Nephron (organoid): ENCODE results near the gene SLC27A5.

Experiments
- H3K27ac Mint-ChIP-seq, 3 experiments: 2 replicates each; pipeline ENCODE4 v1.8.0; 2020; ENCODE audit warnings: mixed read lengths in 3 of 3, mild to moderate bottlenecking in 2 of 3, moderate library complexity in 1 of 3
- H3K27me3 Mint-ChIP-seq: 2 replicates; pipeline ENCODE4 v1.8.0; 2021; ENCODE audit warnings: low read depth, mild to moderate bottlenecking, moderate library complexity, mixed read lengths
- H3K36me3 Mint-ChIP-seq: 2 replicates; pipeline ENCODE4 v1.8.0; 2020; ENCODE audit warnings: low read depth, mixed read lengths
- H3K4me1 Mint-ChIP-seq: 2 replicates; pipeline ENCODE4 v1.8.0; 2020; ENCODE audit warnings: mixed read lengths
- H3K4me3 Mint-ChIP-seq, 3 experiments: 2 replicates each; pipeline ENCODE4 v1.8.0; 2020; ENCODE audit warnings: mild to moderate bottlenecking in 3 of 3, mixed read lengths in 3 of 3, moderate library complexity in 2 of 3
- H3K9me3 Mint-ChIP-seq: 2 replicates; pipeline ENCODE4 v1.8.0; 2020; ENCODE audit warnings: mixed read lengths
- TF ChIP-seq, protein P1 (sequence below), 3 experiments: fragments of 200-600 bp; sonication (generic); IDR thresholded peaks; one replicate each; pipeline ENCODE4 v1.5.0; 2021; ENCODE audit warnings: antibody characterized with exemption in 3 of 3; ENCODE audit not compliant: unreplicated experiment in 3 of 3

The SLC27A5 gene

GRCh38 chr19:58477871-58478270 lies 33.9 kb downstream of the SLC27A5 start:
- peaks cover 6% of the 10 kb centered on the region for H3K4me1 Mint-ChIP-seq
- H3K27me3 Mint-ChIP-seq, result no peaks in the 10 kb centered on the region
- peak overlapping the region; percentile 60 to 67 (median 60) for H3K4me3 Mint-ChIP-seq
- H3K9me3 Mint-ChIP-seq, result no peaks in the 10 kb centered on the region
- no peak overlapping the region for H3K27ac Mint-ChIP-seq
- H3K36me3 Mint-ChIP-seq, result peaks cover 11% of the 10 kb centered on the region
- TF ChIP-seq, protein P1, sequence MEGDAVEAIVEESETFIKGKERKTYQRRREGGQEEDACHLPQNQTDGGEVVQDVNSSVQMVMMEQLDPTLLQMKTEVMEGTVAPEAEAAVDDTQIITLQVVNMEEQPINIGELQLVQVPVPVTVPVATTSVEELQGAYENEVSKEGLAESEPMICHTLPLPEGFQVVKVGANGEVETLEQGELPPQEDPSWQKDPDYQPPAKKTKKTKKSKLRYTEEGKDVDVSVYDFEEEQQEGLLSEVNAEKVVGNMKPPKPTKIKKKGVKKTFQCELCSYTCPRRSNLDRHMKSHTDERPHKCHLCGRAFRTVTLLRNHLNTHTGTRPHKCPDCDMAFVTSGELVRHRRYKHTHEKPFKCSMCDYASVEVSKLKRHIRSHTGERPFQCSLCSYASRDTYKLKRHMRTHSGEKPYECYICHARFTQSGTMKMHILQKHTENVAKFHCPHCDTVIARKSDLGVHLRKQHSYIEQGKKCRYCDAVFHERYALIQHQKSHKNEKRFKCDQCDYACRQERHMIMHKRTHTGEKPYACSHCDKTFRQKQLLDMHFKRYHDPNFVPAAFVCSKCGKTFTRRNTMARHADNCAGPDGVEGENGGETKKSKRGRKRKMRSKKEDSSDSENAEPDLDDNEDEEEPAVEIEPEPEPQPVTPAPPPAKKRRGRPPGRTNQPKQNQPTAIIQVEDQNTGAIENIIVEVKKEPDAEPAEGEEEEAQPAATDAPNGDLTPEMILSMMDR (IDR thresholded peaks at IDR 0.05; ENCODE audit: unreplicated experiment in 3 of 3), result no peak

- TF ChIP-seq, protein P1 (IDR thresholded peaks at IDR 0.05; ENCODE audit: unreplicated experiment in 3 of 3), result no peak
- Mint-ChIP-seq H3K9me3 (no peaks in the 10 kb centered on the region), H3K36me3 (peaks cover 16% of the 10 kb centered on the region), H3K27ac (peak overlapping the region; percentile 84 to 97 (median 94)), H3K4me3 (peak overlapping the region; percentile 91 to 96 (median 92)), H3K4me1 (peaks cover 6% of the 10 kb centered on the region), H3K27me3 (no peaks in the 10 kb centered on the region)
Measured at GRCh38 chr19:58477130-58477529, 34.7 kb downstream of the SLC27A5 start.

GRCh38 chr19:58476498-58477015 lies 35.2 kb downstream of the SLC27A5 start:
- Mint-ChIP-seq H3K9me3 (no peaks in the 10 kb centered on the region), H3K27ac (peak overlapping the region; percentile 84 to 97 (median 94)), H3K4me1 (peaks cover 6% of the 10 kb centered on the region), H3K36me3 (peaks cover 17% of the 10 kb centered on the region), H3K27me3 (no peaks in the 10 kb centered on the region), H3K4me3 (peak overlapping the region; percentile 91 to 96 (median 92))
- TF ChIP-seq, protein P1 (IDR thresholded peaks at IDR 0.05; ENCODE audit: unreplicated experiment in 3 of 3), result no peak

GRCh38 chr19:58475714-58476497 lies 35.9 kb downstream of the SLC27A5 start, which contains the start of gene ZNF446:
Gene ZNF446 (plus strand): TSS chr19:58476352. CDS start chr19:58477219, 867 bp downstream.
- Mint-ChIP-seq H3K27me3 (no peaks in the 10 kb centered on the region), H3K9me3 (no peaks in the 10 kb centered on the region), H3K4me3 (peak within 1 kb of the TSS; percentile 91 to 96 (median 92)), H3K27ac (peak within 1 kb of the TSS; percentile 89 to 97 (median 94)), H3K4me1 (peaks cover 6% of the 10 kb centered on the region), H3K36me3 (peaks cover 13% of the 10 kb centered on the region)
- TF ChIP-seq, protein P1 (IDR thresholded peaks at IDR 0.05; ENCODE audit: unreplicated experiment in 3 of 3), result no peak

DNA sequence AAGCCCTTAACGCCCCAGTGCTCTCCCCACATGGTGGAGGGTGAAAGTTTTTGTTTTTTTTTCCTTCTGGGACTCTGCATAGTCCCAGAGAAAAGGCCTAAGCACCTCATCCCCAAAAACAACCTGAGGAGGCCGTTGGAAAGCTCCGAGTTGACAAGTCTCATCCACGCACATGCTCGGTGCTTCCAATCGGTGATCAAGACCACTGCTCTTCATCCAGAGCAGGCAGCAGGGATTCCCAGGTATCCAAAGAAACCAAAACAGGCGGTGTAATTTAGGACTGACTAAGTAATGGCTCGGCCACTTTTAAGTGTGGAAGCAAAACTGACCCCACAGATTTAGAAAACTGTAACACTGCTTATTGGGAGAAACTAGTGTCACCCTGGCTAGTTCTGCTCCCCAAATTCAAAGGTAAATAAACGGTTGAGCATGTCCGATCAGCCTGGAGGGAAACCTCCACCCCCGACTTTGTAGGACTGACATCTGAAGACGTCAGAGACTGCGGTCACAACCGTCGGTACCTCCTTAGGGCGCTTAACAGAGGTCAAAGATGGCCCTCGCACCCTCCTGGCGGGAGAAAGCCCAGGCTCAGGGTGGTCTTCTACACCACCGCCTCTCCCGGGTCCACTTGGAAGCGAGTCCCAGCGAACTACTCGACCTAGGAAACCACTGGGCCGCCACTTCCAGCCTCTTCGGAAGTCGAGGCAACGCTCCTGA lies 36.6 kb downstream of the SLC27A5 start:
- Mint-ChIP-seq H3K27ac (peak overlapping the region; percentile 89 to 97 (median 91)), H3K36me3 (peaks cover 15% of the 10 kb centered on the region), H3K27me3 (no peaks in the 10 kb centered on the region), H3K4me1 (peaks cover 6% of the 10 kb centered on the region), H3K9me3 (no peaks in the 10 kb centered on the region), H3K4me3 (peak overlapping the region; percentile 91 to 96 (median 92))
- TF ChIP-seq, protein P1 (IDR thresholded peaks at IDR 0.05; ENCODE audit: unreplicated experiment in 3 of 3), result no peak
